Fibroblast of the conjunctiva (primary cell): ENCODE data around the gene HGS.

Experiments
- DNase-seq: peaks from one replicate; pipeline ENCODE4 v3.0.0-alpha.2; 2010; ENCODE audit warnings: low read depth

Gene HGS

DNA sequence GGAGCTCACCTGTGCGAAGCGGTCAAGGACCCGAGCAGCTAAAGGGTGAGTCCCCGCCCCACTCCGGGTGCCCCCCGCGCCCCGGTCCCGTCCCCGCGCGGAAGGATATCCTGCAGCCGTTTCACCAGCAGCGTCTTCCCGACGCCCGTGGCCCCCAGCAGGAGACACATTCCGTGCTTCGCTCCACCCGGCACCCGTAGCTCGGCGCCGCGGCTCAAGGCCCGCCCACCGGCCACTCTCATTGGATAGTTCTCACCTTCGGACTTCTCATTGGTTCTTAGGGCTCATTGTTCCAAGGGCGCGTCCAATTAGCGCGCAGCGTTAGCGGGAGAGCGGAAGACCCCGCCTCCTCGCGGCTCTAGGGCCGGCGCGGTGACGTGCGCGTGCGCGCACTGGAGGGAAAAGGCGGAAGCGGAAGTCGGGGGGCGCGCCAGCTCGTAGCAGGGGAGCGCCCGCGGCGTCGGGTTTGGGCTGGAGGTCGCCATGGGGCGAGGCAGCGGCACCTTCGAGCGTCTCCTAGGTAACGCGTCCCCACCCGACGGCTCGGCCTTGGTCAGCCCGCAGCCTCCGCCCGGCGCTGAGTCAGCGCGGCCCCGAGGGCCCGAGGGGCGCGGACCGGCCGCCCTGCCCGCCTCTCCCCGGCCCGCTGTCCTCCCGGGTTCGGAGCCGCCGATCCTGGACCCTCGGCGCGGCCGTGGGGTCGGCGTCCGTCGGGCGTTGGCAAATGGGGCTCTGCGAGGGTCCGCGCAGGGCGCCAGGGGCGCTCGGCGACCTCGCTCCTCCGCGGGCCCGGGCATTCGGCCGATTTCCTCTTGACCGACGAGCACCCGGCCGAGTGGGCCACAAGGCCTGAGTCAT is at the start of gene HGS, which contains the start of gene ARL16:
Gene HGS (plus strand): TSS at position 428 of the 858 bp plus-strand sequence. CDS start 56 bp downstream, at position 484.
Gene ARL16 (minus strand): TSS at position 214 of the 858 bp plus-strand sequence. CDS start 44 bp downstream, at position 170.
- peak; percentile 97 for DNase-seq

GRCh38 chr17:81635431-81635830 is 48.4 kb upstream of the HGS start:
- no peak for DNase-seq

DNA sequence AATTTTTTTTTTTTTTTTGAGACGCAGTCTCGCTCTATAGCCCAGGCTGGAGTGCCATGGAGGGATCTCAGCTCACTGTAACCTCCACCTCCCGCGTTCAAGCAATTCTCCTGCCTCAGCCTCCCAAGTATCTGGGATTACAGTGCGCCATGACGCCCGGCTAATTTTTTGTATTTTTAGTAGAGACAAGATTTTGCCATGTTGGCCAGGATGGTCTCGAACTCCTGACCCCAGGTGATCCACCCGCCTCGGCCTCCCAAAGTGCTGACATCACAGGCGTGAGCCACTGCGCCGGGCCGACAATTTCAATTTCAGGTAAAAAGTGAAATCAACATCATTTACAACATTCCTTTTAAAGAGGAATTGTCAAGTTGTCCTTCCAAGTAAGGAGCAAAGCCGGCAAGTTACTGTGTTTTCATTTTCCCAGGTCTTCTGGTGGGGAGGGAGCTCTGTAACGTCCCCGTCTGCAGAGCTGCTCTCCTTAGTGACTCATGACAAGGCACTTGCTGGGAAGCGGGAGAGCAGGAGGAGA is 47.8 kb upstream of the HGS start:
- DNase-seq: no peak

- DNase-seq: peak; percentile 67
Measured at GRCh38 chr17:81636505-81637288, 47.1 kb upstream of the HGS start, which contains the start of the genes NPLOC4 and TSPAN10. NPLOC4 (minus strand) TSS chr17:81637112; CDS start chr17:81636930, 182 bp downstream. TSPAN10 (plus strand) TSS chr17:81637196; CDS start chr17:81642413, 5,217 bp downstream.

DNA sequence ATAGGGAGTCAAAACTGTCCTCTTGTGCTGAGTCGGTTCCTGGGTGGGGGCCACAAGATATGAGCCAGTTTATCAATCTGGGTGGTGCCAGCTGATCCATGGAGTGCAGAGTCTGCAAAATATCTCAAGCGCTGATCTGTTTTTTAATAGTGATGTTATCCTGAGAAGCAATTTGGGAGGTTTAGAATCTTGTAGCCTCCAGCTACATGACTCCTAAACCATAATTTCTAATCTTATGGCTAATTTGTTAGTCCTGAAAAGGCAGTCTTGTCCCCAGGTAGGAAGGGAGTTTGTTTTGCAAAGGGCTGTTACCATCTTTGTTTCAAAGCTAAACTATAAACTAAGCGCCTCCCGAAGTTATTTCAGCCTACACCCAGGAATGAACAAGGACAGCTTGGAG is 45.1 kb upstream of the HGS start:
- DNase-seq: no peak

GRCh38 chr17:81640011-81640410 is 43.8 kb upstream of the HGS start:
- no peak for DNase-seq

DNA sequence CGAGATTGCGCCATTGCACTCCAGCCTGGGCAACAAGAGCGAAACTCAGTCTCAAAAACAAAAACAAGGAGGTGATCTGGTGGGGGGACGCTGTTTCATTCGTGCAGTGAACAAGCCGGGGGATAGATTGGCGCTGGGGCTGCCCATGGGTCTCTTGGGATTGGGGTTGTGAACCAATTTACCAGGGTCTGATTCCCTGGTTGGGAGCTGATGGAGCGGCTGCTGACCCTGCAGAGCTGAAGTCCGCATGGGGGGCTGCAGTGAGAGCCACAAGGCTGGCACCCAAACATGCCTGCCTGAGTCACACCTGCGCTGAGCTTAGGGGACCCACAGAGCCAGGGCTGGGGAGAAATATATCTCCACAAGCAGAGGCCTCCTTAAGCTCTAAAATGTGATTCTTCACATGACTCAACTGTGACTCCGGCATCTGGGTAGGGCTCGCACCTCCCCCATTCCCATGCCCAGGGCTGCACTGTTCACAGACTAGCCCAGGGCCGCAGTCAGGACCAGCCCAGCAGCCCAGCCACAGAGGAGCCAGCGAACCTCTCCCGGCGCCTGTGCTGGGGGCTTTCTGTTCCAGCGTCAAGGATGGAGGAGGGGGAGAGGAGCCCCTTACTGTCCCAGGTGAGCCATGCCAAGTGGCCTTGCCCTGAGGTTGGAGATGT is 41.9 kb upstream of the HGS start:
- DNase-seq: no peak

DNA sequence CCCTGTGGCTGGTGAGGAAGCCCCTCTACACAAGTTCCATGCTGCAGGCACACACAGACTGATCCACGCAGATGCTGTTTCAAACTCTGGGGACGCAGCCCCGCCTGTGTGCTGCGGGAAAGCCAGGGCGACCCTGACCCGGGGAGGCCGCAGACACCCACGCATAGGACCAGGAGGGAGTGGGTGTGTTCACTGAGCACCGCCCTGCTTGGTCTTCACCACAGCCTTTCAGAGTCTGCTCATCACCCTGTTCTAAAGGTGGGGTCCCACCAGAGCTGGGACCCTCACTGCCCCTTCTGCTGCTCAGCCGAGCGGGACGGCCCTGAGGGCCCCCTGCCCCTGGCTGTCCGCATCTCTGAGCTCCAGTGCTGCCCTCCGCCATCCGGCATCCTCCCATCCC is 39.3 kb upstream of the HGS start:
- no peak for DNase-seq

DNA sequence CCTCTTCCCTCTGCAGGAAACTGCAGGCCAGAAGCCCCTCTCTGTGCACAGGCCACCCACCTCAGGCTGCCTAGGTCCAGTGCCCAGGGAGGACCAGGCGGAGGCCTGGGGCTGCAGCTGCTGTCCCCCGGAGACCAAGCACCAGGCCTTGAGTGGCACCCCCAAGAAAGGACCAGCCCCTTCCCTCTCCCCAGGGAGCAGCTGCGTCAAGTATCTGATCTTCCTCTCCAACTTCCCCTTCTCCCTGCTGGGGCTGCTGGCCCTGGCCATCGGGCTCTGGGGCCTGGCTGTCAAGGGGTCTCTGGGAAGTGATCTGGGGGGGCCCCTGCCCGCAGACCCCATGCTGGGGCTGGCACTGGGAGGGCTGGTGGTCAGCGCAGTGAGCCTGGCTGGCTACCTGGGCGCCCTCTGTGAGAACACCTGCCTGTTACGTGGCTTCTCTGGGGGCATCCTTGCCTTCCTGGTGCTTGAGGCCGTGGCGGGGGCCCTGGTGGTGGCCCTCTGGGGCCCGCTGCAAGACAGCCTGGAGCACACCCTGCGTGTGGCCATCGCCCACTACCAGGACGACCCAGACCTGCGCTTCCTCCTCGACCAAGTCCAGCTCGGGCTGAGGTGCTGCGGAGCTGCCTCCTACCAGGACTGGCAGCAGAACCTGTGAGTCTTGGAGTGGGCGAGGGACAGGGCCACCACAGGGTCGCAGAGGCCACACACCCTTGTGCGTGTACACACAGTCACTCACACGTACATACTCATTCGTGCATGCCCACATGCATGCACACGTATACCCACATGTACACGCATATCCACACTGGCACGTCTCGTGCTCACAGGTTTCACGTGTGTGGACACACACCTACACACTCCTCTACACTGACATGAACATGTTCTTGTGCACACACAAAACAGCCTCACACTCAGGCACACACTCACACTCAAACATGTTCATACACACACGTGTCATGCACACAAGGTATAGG is 38.5 kb upstream of the HGS start:
- no peak for DNase-seq

DNA sequence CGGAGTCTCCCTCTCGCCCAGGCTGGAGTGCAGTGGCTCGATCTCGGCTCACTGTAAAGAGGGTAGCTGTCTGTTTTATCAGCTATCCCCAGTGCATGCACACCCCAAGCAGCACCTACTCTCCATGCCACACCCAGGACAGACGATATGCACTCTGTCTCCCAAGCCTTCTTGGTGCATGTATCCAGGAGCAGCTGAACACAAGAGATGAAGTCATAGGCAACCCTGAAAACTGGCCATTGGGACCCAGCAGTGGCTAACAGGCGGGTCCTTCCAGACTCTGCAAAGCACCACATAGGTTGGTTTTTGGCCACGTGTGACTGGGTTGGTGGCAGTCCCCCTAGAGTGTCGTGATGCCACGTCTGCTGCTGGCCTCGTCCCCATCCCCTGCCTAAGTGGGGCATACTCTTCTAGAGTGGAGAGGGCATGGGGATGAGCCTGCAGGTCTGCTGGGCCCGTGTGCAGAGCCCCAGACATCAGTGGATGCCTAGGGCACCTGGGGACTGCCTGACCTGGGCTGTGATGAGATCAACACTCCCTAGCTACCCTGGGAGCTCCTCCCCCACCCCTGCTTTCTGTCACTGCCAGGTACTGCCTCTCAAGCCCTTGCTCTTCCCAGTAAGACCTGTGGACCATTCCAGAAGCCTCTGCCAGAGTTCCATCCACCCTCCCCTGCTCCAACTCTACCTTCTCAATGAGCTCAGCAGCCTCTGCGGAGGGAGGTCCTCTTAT is 36.8 kb upstream of the HGS start:
- no peak for DNase-seq

DNA sequence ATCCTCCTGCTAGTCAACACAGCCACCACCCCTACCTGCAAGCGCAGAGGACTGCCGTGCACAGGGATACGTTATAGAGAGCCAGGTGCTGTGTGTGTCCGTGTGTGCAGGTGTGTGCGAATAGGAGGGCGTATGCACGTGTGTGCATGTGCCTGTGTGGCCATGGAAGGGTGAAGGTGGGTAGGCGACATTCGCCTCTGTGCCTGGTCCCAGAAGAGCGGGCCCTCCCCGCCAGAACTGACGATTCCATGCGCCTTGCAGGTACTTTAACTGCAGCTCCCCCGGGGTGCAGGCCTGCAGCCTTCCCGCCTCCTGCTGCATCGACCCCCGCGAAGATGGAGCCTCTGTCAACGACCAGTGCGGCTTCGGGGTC is 36.2 kb upstream of the HGS start:
- no peak for DNase-seq

- DNase-seq: no peak
Measured at GRCh38 chr17:81648013-81648706, 35.7 kb upstream of the HGS start.

- DNase-seq: no peak
Measured at GRCh38 chr17:81648707-81649085, 35.1 kb upstream of the HGS start.

DNA sequence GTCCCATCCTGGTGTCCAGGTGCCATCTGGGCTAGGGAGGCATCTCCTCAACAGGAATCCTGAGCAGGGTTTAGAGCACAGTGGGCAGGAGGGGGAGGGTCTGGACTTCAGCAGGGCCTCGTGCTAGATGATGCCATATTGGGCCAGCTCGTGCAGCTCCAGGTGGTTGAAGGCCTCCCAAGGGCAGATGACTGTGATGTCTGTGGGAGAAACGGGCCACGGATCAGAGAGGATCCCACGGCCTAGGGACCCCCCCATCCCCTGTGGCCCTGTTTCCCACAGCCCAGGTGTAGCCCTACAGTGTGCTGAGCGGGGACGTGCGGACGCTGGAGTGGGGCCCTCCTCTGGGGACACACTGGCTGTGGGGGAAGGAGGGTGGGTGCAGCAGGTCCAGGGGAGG is 32.9 kb upstream of the HGS start:
- no peak for DNase-seq

DNA sequence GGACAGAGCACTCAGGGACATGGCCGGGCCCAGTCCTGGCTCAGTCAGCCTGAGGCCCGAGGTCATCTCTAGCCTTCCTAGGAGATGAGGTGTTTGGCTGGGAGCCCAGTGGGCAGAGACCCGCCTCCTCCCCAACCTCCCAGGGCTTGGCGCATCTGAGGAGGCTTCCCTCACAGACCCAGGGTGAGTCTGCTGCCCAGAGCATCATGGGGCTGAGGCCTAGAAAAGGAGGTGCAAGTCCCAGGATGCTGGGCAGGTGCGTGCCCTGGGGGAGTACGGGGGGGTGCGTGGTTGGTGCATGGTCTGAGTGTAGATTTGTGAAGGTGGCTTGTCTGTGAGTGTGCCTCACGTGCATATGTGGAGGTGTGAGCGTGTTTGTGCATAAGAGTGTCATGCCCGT is 32.1 kb upstream of the HGS start:
- DNase-seq: peak; percentile 78

DNA sequence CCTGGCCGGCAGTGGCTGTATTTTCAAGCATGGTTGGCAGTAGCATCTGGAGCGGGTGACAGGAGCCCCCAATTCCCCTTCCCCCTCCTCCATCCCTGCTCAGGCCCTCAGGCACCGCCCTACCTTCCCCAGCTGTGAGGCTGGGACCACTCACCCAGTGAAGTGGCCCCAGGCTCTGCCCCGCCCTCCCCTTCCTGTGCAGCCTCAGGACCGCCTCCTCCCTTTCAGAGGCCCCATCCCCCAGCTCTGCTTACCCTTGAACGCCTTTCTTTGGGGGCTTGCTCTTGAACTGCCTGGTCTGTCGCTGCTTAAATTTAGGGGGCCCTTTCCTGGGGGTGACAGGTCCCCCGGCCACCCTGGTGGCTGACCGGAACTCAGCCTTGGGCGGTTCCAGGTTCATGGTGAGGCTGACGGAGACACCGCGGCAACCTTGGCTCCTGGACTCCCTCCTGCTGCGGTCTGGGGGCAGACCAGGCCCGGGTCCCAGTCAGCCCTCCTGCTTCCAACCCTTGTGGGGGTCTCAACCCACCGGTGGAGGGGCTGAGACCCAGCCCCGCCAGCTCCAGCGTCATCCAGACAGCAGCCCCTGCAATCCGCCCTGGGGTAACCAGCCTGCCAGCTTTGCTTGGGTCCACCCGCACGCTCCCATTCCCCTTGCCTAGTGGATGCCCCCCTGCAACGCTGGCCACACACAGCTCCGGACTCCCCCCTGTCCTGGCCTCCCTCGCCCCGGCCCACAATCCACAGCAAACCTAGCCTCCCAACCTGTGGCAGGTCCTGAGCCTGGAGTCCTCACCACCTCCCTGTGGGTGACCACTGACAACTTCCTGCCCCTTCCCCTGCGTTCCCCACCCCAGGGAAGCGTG is 30.7 kb upstream of the HGS start:
- DNase-seq: no peak

GRCh38 chr17:81655378-81656117 is 28.3 kb upstream of the HGS start:
- no peak for DNase-seq
